Measurements from ENCODE around the gene MAST2. TPM values are rescaled to one million over a fixed set of nuclear protein-coding genes. Genes with fewer than 3 reads are reported as not detected.

The MAST2 gene
- total RNA-seq, 1 donor from 2014 or later, result 34.2 TPM

Other genes with a start within 250 kb of the MAST2 start
- gene NASP, start 219.6 kb upstream of the MAST2 start, total RNA-seq, result 41.2 and 68.8 TPM in 2 replicates
- gene CCDC17, start 179.6 kb upstream of the MAST2 start, total RNA-seq, result 0.82 and 1.9 TPM in 2 replicates
- gene GPBP1L1, start 117.1 kb upstream of the MAST2 start, total RNA-seq, result 78.6 and 83.0 TPM in 2 replicates
- gene TMEM69, start 115.4 kb upstream of the MAST2 start, total RNA-seq, result 25.8 and 34.5 TPM in 2 replicates
- gene IPP, start 53.0 kb upstream of the MAST2 start, total RNA-seq, result 6.2 and 6.6 TPM in 2 replicates